GM12873 (cell line): ENCODE measurements around the gene LYZL6.

Experiments used
- CTCF ChIP-seq: IDR thresholded peaks from 2 replicates; pipeline ENCODE4 v1.5.1; 2012; ENCODE audit warnings: low read depth, mild to moderate bottlenecking, moderate library complexity, low read length, control low read depth; ENCODE audit not compliant: insufficient read depth; ENCODE audit errors: missing control alignments

The LYZL6 gene

DNA sequence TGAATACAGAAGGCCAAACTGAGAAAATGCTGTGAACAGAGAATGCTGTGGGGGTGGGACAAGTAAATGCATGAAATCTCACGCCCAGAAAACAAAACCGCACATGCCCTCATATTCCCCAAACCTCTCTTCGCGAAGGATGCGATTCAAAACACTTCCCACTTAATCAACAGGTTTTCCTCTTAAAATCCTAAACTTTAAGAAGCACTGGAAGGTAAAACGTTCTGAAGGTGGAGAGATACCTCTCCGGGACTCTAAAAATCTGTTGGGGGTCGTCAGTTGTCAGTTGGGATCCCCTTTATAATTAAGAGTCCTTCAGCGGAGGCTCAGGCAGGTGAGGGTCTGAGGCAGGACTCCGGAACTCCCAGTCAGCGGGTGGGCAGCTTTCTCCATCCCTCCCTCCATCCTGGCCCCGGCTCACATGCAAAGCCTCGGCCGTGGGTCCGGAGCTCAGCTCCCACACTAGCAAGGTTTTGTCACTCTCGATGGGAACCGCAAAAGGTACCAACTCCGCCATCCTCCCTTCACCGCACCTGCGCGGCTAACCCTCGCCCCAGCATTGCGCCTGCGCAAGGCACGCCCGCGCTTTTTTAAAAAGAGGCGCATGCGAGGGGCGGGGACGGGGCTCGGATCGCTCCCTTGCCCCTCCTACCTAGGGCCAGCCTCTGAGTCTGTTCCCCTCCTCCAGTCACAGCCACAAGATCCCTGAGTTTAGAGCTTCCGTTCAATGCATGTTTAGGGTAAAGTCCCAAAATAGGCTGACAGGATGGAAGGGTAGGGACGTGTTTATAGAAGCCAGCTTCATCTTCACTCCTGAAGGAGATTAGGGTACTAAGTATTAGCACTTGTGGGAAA lies 13.1 kb downstream of the LYZL6 start, which contains the start of gene RDM1:
Gene RDM1 (minus strand): TSS at position 563 of the 855 bp plus-strand sequence. CDS start 46 bp downstream, at position 517.
- no peak for TF ChIP-seq CTCF

- TF ChIP-seq CTCF: no peak
Observed at GRCh38 chr17:35927714-35928113, 15.8 kb downstream of the LYZL6 start.

- TF ChIP-seq CTCF: no peak
Observed at GRCh38 chr17:35923609-35924114, 19.9 kb downstream of the LYZL6 start.

DNA sequence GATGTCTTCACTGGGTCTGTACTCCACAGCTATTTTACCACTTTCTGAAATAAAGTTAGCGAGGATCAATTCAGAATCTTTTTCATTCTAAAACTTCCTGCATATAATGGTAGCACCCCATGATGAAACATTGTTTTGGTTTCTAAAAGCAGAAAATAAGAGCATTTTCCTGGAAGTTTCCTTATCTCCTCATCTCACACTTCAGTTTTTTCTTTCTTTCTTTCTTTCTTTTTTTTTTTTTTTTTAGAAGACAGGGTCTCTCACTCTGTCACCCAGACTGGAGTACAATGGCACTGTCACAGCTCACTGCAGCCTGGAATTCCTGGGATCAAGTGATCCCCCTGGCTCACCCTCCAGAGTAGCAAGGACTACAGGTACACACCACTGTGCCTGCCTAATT lies 23.3 kb downstream of the LYZL6 start:
- TF ChIP-seq CTCF: no peak

- TF ChIP-seq CTCF: no peak
Observed at GRCh38 chr17:35918665-35919064, 24.8 kb downstream of the LYZL6 start.

DNA sequence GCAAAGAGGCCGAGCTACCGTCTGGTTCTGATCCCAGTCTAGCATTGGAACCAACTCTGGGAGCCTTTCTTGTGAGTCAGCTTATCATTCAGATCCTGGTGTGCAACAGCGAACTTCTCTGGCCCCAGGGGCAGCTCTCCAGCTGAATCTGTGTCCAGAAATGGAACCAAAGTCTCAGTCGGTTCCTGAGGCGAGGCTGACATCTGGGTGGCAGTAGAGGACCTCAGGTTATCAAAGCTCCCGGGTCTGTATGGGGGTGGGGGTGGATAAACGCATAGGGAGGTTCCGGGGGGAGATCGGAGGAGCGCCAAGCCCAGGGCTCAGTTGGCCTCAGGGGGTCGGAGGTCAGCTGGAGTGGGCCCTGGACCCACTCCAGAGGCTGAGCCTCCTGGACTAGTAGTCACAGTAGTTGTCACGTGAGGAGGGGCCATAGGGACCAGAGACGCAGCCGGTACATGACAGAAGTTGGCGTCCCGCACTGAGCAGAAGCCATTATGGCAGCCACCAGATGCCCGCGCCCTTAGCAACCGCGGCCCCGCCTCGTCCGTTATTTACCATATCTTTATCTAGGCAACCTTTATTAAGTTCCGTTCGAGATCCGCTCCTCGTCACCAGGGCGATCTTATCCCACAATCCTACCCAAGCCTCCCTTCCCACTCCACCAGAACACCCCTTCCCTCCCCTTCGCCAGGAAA lies 25.8 kb downstream of the LYZL6 start:
- TF ChIP-seq CTCF: no peak

GRCh38 chr17:35915153-35915964 lies 28.2 kb downstream of the LYZL6 start:
- TF ChIP-seq CTCF: no peak
